ENCODE results near the gene NPFFR1.
A peak's percentile ranks its signal among the peaks of the same experiment; 100 is the strongest.

The NPFFR1 gene

GRCh38 chr10:70283445-70284399, at the start of gene NPFFR1:
Gene NPFFR1, minus strand, starts transcription at chr10:70284004. Its CDS starts 328 bp downstream, at chr10:70283676.
- DNase-seq: no peak

GRCh38 chr10:70333268-70333667, 49.5 kb upstream of the NPFFR1 start:
- DNase-seq: no peak

GRCh38 chr10:70331486-70332268, 47.9 kb upstream of the NPFFR1 start:
- DNase-seq: peak; percentile 93

GRCh38 chr10:70331160-70331485, 47.3 kb upstream of the NPFFR1 start:
- DNase-seq: no peak

GRCh38 chr10:70330671-70331070, 46.9 kb upstream of the NPFFR1 start:
- DNase-seq: no peak

GRCh38 chr10:70328967-70329366, 45.2 kb upstream of the NPFFR1 start:
- DNase-seq: no peak

GRCh38 chr10:70328018-70328417, 44.2 kb upstream of the NPFFR1 start:
- no peak for DNase-seq

GRCh38 chr10:70324951-70325781, 41.4 kb upstream of the NPFFR1 start:
- no peak for DNase-seq

- DNase-seq: no peak
Measured at GRCh38 chr10:70324339-70324861, 40.6 kb upstream of the NPFFR1 start.

- no peak for DNase-seq
Measured at GRCh38 chr10:70323697-70324338, 40.0 kb upstream of the NPFFR1 start.

GRCh38 chr10:70323138-70323696, 39.4 kb upstream of the NPFFR1 start:
- no peak for DNase-seq

- DNase-seq: no peak
Measured at GRCh38 chr10:70321897-70322890, 38.4 kb upstream of the NPFFR1 start.

GRCh38 chr10:70321233-70321632, 37.4 kb upstream of the NPFFR1 start:
- no peak for DNase-seq

GRCh38 chr10:70320751-70321150, 36.9 kb upstream of the NPFFR1 start:
- DNase-seq: no peak

GRCh38 chr10:70319824-70320223, 36.0 kb upstream of the NPFFR1 start:
- DNase-seq: no peak

GRCh38 chr10:70319183-70319582, 35.4 kb upstream of the NPFFR1 start:
- no peak for DNase-seq

GRCh38 chr10:70317943-70318318, 34.1 kb upstream of the NPFFR1 start:
- DNase-seq: no peak

GRCh38 chr10:70317272-70317942, 33.6 kb upstream of the NPFFR1 start:
- no peak for DNase-seq

- no peak for DNase-seq
Measured at GRCh38 chr10:70315815-70316214, 32.0 kb upstream of the NPFFR1 start.

GRCh38 chr10:70315276-70315675, 31.5 kb upstream of the NPFFR1 start:
- no peak for DNase-seq

Measured in fibroblast of upper back skin (primary cell).